NCI-H2196 (cell line): ENCODE measurements around the gene NAV2.

Experiments
- DNase-seq: peaks from one replicate; lab custom pipeline; 2025; ENCODE audit not compliant: unreplicated experiment; lab: John Stamatoyannopoulos, UW

NAV2 gene

DNA sequence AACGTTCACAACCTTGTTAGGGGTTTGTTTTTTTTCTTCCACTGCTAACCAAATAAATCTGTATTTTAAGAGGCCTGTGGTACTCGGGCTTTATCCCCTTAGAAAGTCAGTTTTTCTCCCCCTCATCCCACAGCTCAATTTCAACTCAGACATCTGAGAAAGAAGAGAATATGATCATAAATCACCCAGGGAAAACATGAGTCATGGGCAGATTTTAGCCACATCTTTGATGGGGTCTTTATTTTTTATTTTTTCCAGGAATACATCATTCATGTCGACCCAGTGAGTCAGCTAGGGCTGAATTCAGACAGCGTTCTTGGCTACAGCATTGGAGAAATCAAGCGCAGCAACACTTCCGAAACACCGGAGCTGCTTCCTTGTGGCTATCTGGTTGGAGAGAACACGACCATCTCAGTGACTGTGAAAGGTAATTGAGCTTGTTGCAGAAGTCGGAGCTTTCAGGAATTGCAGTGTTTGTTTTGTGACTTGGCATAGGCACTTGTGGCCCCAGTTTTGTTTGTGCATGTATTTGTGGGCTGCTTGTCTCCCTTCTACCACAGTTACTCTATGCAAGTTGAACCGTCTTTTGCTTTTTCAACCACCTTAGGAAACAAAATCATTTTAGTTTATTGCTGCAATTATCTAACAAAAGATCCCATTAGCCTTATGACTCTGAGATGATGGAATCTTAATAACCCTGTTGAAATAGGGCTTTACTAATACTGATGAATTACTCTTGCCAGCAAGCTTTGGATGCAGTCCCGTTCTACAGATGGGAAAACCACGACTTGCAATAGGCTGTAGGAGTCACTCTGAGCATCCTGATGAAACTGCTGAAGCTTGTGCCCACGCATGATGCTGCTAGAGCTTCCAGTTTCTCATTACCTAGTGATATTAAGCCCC is 384.9 kb downstream of the NAV2 start:
- peak; percentile 38 for DNase-seq

DNA sequence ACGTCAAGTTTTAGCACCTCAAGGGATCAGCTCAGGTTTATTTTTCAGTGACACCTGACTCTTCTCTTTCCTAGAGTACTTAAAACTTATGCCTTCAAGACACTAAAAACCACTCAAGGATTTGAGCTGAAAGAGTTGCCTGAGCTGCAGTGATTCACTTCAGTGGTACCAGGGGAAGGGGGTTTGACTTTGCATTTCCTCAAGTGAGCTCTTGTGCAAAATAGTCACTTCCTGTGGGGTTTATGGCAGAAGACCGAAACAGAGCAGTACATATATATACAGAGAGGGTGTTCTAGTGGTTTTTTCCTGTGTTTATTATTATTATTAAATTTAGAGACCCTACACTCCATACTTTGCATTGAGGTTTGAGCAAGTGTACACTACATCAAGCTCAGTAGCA is 386.9 kb downstream of the NAV2 start:
- DNase-seq, result no peak

DNA sequence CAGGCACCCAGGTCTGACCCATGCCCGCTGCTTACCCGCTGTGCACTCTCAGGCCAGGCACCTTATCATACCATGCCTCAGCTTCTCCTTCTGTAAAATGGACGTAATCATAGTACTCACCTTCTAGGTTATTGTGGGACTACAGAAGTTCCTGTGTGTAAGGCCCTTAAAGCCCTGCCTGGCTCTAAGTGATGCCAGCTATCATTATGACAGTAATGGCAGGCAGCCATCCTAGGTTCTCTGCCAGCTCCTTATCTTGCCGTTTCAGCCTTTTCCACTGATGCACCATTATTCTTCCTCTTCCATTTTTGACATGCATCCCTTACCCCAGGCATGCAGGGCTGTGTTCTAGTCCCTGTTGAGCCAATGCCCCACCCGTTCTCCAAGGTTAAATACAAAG is 389.8 kb downstream of the NAV2 start:
- DNase-seq, result no peak

GRCh38 chr11:20103281-20103680 is 390.6 kb downstream of the NAV2 start:
- no peak for DNase-seq

DNA sequence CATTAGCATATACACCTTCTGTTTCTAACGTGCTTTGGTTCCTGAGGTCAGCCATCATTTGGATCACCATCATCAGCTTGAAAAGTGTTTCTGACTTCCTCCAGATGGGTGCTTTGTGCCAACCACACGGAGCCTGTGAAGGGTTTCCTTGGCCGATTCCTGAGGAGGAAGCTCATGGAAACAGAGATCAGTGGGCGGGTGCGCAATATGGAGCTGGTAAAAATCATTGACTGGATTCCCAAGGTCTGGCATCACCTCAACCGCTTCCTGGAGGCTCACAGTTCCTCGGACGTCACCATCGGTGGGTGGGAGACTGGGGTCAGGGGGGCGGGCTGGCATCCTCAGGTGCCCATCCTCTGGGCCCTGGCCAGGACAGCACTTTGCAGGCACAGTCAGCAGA is 392.8 kb downstream of the NAV2 start:
- DNase-seq, result no peak

- DNase-seq, result no peak
Observed at GRCh38 chr11:20109731-20110445, 397.3 kb downstream of the NAV2 start.

DNA sequence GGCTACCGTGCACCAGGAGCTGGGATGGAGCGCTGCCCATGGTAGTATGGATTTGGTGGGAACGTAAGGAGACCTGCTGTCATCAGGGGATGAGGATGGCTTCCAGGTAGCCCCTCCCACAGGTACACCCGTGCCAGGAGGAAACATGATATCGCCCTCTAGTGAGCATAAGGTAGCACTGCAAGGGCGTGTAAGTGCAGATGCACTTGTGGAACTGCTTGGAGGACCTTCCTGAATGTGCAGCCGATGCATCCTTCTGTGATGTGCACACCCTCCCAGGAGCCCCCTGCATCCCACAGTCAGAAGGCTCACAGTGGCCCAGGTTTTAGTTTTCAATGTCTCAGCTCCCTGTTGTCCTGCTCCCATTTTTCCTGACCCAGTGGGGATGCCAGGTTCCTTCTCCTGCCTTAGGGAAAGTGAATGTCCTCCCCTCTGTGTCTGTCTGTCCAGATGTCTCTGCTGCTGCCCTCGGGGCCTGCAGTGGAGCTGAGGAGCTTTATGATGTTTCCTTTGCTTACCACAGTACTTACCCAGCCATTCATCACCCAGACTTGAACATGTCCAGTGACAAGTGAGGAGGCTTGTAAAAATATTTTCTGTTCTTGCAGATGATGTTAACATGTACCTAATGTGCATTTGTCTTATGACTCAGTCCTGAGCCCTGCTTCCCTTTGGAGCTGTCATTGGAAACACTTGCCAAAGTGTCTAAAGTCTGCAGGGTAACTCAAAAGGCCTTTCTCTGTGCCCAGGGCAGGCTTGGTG is 398.5 kb downstream of the NAV2 start:
- peak; percentile 74 for DNase-seq

- no peak for DNase-seq
Observed at GRCh38 chr11:20111871-20112270, 399.2 kb downstream of the NAV2 start.

GRCh38 chr11:20112291-20113148 is 399.9 kb downstream of the NAV2 start:
- DNase-seq, result peak; percentile 45

DNA sequence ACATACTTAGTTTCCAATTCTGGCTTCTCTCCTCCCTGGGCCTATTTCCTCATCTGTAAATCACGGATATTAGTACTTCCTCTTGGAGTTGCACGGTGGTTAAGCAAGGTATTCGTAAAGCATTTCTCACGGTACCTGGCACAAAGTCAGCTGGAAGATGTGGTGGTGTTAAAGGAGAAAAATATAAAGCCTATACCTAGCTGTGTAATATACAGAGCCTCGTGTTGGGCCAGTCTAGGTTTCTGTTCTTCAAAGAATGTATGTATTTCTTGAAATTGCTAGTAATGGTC is 400.5 kb downstream of the NAV2 start:
- no peak for DNase-seq

GRCh38 chr11:20114588-20114987 is 402.0 kb downstream of the NAV2 start:
- no peak for DNase-seq

DNA sequence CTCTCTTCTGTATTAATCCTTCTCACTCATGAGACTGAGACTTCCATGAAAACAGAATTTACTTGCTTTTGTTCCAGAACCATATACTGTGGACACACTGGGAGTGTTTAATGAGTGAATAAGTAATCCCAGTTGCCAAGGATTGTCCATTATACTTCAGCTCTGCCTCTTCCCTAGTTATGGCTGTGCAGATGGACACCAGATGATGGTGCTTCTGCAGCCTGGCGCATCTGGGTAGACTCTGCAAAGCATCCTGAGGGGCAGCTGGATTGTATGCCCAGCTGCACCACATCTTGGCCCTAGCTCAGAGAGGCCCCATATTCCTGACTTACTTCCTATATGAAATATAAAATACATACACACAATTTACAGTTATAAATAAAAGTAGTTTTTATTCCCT is 404.2 kb downstream of the NAV2 start:
- DNase-seq, result no peak

DNA sequence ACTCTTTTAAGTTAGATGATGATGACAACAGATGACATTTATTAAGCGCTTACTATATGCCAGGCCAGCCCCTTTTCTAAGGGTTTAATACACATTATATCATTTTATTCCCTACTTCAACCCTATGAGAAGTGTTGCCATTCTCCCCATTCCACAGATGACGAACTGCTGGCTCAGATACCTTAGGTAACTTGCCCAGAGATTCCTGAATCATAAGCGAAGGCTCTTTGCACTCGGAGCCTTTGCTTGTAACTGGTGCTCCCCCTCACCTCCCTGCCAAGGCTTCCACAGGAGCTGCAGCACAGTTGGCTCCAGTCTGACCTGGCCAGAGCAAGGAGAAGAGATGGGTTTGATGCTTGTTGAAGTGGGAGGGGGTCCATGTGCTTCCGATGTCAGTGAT is 404.7 kb downstream of the NAV2 start:
- DNase-seq, result no peak

GRCh38 chr11:20118209-20118608 is 405.6 kb downstream of the NAV2 start:
- DNase-seq, result no peak

DNA sequence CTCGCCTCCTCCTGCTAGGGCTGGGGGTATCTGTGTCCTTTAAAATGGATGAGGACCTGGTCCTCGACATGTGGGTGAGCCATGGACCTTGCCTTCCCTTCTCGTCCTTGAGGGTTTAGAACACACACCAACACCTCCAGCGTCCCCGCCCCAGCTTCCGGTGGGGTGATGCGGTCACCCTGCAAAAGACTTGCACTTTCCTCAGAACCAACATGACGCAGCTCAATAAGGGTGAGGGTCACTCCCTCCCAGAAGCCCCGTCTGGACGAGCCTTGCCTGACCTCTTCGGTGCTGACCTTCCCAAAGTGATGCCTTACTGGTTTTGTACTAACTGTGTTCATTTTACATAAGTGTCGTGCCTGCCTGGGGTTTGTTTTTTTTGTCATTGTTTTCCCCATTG is 406.7 kb downstream of the NAV2 start:
- DNase-seq, result no peak

GRCh38 chr11:20120134-20120925 is 407.7 kb downstream of the NAV2 start:
- DNase-seq, result no peak

- no peak for DNase-seq
Observed at GRCh38 chr11:20122131-20122530, 409.5 kb downstream of the NAV2 start.

DNA sequence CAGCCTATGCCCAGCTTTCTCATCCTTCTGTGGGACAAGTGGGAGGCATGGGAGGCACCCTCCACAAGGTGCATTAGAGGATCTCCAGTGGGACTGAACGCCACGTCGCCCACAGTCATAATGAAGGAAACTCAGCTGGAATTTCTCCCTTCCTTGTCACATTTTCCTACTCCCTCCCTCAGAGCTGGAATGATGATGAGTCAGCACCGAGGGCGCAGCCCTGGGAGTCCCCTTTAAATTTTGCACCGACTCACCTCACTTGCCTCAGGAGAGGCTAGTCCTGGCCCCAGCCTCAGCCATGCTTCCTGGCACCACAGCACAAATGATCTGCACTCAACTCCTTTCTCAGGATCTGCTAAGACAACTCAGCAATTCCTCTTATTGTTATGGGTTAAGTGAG is 413.3 kb downstream of the NAV2 start:
- no peak for DNase-seq

DNA sequence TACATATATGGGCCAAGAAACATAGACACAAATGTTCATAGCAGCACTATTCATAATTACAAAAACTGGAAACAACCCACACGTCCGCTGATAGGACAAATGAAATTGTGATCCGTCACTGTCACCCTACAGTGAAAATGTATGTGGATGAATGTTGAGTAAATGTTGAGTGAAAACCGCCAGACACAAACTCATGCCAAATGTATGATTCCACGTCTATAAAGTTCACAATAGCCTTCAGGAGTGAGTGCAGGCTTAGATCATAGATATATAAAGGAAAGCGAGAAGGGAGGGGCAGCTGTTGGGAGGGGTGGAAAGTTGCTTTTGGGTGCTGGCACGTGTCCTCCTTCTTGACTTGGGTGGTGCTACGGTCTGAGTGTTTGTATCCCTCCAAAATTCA is 414.1 kb downstream of the NAV2 start:
- no peak for DNase-seq
